ENCODE results near the gene DNAJB8.

DNAJB8 gene

GRCh38 chr3:128425142-128425845 lies 41.4 kb downstream of the DNAJB8 start:
- no peak for DNase-seq (ENCODE audit: low spot score)

- no peak for DNase-seq (ENCODE audit: low spot score)
These were observed 42.1 kb downstream of the DNAJB8 start for GRCh38 chr3:128424508-128425069.

GRCh38 chr3:128423525-128424147 lies 43.1 kb downstream of the DNAJB8 start:
- no peak for DNase-seq (ENCODE audit: low spot score)

GRCh38 chr3:128422762-128423524 lies 43.7 kb downstream of the DNAJB8 start:
- no peak for DNase-seq (ENCODE audit: low spot score)

- DNase-seq (ENCODE audit: low spot score): no peak
These were observed 44.7 kb downstream of the DNAJB8 start for GRCh38 chr3:128421966-128422365.

GRCh38 chr3:128421439-128421836 lies 45.3 kb downstream of the DNAJB8 start:
- no peak for DNase-seq (ENCODE audit: low spot score)

- DNase-seq (ENCODE audit: low spot score): no peak
These were observed 45.8 kb downstream of the DNAJB8 start for GRCh38 chr3:128420720-128421438.

GRCh38 chr3:128420289-128420688 lies 46.4 kb downstream of the DNAJB8 start:
- no peak for DNase-seq (ENCODE audit: low spot score)

- no peak for DNase-seq (ENCODE audit: low spot score)
These were observed 47.4 kb downstream of the DNAJB8 start for GRCh38 chr3:128419311-128419710.

- DNase-seq (ENCODE audit: low spot score): no peak
These were observed 47.8 kb downstream of the DNAJB8 start for GRCh38 chr3:128418900-128419299.

- DNase-seq (ENCODE audit: low spot score): peak; percentile 84
These were observed 50.0 kb downstream of the DNAJB8 start for GRCh38 chr3:128416578-128417211.

- DNase-seq (ENCODE audit: low spot score): no peak
These were observed 50.7 kb downstream of the DNAJB8 start for GRCh38 chr3:128415773-128416577.

- no peak for DNase-seq (ENCODE audit: low spot score)
These were observed 51.4 kb downstream of the DNAJB8 start for GRCh38 chr3:128415200-128415772.

- DNase-seq (ENCODE audit: low spot score): no peak
These were observed 53.1 kb downstream of the DNAJB8 start for GRCh38 chr3:128413413-128414205.

GRCh38 chr3:128413003-128413370 lies 53.7 kb downstream of the DNAJB8 start:
- no peak for DNase-seq (ENCODE audit: low spot score)
